Measurements from ENCODE around the gene AKR1B15.
"Not testable (repeated sequence)": the region's sequence is repeated elsewhere in the genome, so short reads cannot be mapped to it uniquely, and the experiment has no call there.

The AKR1B15 gene

DNA sequence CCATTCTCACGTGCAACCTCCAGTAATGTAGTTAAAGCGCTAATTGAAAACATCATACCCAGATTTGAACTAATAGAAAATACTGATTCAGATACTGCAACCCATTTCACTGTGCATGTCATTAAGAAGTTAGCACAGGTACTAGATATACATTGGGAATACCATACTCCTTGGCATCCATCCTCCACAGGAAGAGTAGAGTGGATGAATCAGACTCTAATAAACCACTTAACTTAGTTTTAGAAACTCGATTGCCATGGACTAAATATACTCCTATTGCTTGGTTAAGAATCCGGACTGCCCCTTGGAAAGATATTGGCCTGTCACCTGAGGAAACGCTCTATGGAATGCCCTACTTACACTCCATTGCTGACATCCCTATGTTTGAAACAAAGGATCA is 9.5 kb downstream of the AKR1B15 start:
- WGBS: 78% methylated on average over 5 of the region's 5 CpGs
- no peaks in the 10 kb centered on the region for H3K4me1 ChIP-seq (ENCODE audit: control insufficient read depth, insufficient read depth, low read depth, low read length)
- H3K79me1 ChIP-seq (replicated peaks; ENCODE audit: low read length, poor library complexity, severe bottlenecking): no peaks in the 10 kb centered on the region
- H3K14ac ChIP-seq (ENCODE audit: low read length in 2 of 2): no peak overlapping the region
- no peak overlapping the region for H3K27ac ChIP-seq (ENCODE audit: low read length, poor library complexity, severe bottlenecking)
- H3K18ac ChIP-seq (ENCODE audit: low read depth in 1 of 2, low read length in 2 of 2): no peak overlapping the region
- H3K9ac ChIP-seq (ENCODE audit: low read length): no peak overlapping the region
- H3K4me2 ChIP-seq (ENCODE audit: low read length, poor library complexity, severe bottlenecking): no peak overlapping the region
- no peak overlapping the region for H2BK120ac ChIP-seq (ENCODE audit: low read depth, low read length)
- no peak overlapping the region for H2BK12ac ChIP-seq (ENCODE audit: low read length in 2 of 2)
- H3K27me3 ChIP-seq (ENCODE audit: control insufficient read depth in 1 of 2, insufficient read depth in 1 of 2, low read length in 2 of 2): peaks cover 0 to 25% of the 10 kb centered on the region in 2 experiments
- H2AFZ ChIP-seq (ENCODE audit: low read depth, low read length): no peak overlapping the region
- H3K36me3 ChIP-seq (ENCODE audit: control insufficient read depth in 1 of 2, insufficient read depth in 2 of 2, low read depth in 1 of 2, low read length in 2 of 2): no peaks in the 10 kb centered on the region
- no peak overlapping the region for H4K8ac ChIP-seq (ENCODE audit: low read length)
- H4K91ac ChIP-seq (ENCODE audit: low read length): no peak overlapping the region
- no peaks in the 10 kb centered on the region for H3K9me3 ChIP-seq (ENCODE audit: control insufficient read depth, low read length)
- H3K23ac ChIP-seq (ENCODE audit: low read length in 2 of 2): no peak overlapping the region
- H2BK15ac ChIP-seq (ENCODE audit: low read depth, poor library complexity, severe bottlenecking): no peak overlapping the region
- no peak overlapping the region for H2AK5ac ChIP-seq (ENCODE audit: low read length, severe bottlenecking)
- no peak overlapping the region for H2BK5ac ChIP-seq (ENCODE audit: low read depth, low read length, poor library complexity, severe bottlenecking)
- no peak overlapping the region for H3K4me3 ChIP-seq (ENCODE audit: insufficient read depth in 1 of 2, low read depth in 1 of 2, low read length in 2 of 2)
- no peak for DNase-seq
- no peak overlapping the region for H3K4ac ChIP-seq (ENCODE audit: low read depth in 1 of 2, low read length in 2 of 2)

DNA sequence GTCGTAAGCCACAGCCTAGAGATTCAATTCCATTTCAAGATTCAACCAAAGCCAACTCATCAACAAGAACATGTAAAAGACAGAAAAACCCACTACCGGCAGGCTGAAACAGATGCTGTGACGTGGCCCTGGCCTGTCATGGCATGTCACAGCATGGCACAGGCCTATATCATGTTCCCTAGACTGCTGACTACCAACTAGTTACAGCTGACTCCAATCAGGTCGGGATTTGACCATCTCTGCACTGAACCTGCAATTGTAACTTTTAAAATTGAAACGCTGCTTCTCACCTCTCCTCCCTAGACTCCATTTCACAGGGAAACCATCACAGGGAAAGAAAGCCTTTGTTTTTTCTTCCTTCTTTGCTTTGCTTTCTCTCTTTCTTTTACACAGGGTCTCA is 12.7 kb downstream of the AKR1B15 start:
- not testable (repeated sequence) for H2BK15ac ChIP-seq (ENCODE audit: low read depth, poor library complexity, severe bottlenecking); H2BK12ac ChIP-seq (ENCODE audit: low read length in 2 of 2); H3K4ac ChIP-seq (ENCODE audit: low read depth in 1 of 2, low read length in 2 of 2); H4K8ac ChIP-seq (ENCODE audit: low read length); H2BK5ac ChIP-seq (ENCODE audit: low read depth, low read length, poor library complexity, severe bottlenecking); H3K27ac ChIP-seq (ENCODE audit: low read length, poor library complexity, severe bottlenecking); H3K4me3 ChIP-seq (ENCODE audit: insufficient read depth in 1 of 2, low read depth in 1 of 2, low read length in 2 of 2); H3K4me1 ChIP-seq (ENCODE audit: control insufficient read depth, insufficient read depth, low read depth, low read length); DNase-seq; H3K36me3 ChIP-seq (ENCODE audit: control insufficient read depth in 1 of 2, insufficient read depth in 2 of 2, low read depth in 1 of 2, low read length in 2 of 2); H2AFZ ChIP-seq (ENCODE audit: low read depth, low read length); H3K14ac ChIP-seq (ENCODE audit: low read length in 2 of 2); H3K27me3 ChIP-seq (ENCODE audit: control insufficient read depth in 1 of 2, insufficient read depth in 1 of 2, low read length in 2 of 2); H3K23ac ChIP-seq (ENCODE audit: low read length in 2 of 2); H3K18ac ChIP-seq (ENCODE audit: low read depth in 1 of 2, low read length in 2 of 2); H3K4me2 ChIP-seq (ENCODE audit: low read length, poor library complexity, severe bottlenecking); H4K91ac ChIP-seq (ENCODE audit: low read length); H2BK120ac ChIP-seq (ENCODE audit: low read depth, low read length); H3K79me1 ChIP-seq (replicated peaks; ENCODE audit: low read length, poor library complexity, severe bottlenecking); H2AK5ac ChIP-seq (ENCODE audit: low read length, severe bottlenecking); H3K9ac ChIP-seq (ENCODE audit: low read length)
- 68% methylated on average over 5 of the region's 5 CpGs for WGBS
- H3K9me3 ChIP-seq (ENCODE audit: control insufficient read depth, low read length): peaks cover 13% of the 10 kb centered on the region

DNA sequence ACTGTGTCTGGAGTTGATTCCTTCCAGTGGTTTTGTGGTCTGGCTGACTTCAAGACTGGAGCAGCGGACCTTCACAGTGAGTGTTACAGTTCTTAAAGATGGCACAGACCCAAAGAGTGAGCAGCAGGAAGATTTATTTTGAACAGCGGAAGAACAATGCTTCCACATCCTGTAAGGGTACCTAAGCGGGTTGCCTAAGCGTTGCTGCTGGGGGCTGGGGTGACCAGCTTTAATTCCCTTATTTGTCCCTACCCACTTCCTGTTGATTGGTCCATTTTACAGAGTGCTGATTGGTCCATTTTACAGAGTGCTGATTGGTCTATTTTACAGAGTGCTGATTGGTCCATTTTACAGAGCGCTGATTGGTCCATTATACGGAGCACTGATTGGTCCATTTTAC is 13.2 kb downstream of the AKR1B15 start:
- DNase-seq: peak; percentile 18
- Histone ChIP-seq H3K36me3 (ENCODE audit: control insufficient read depth in 1 of 2, insufficient read depth in 2 of 2, low read depth in 1 of 2, low read length in 2 of 2) (no peaks in the 10 kb centered on the region), H3K18ac (ENCODE audit: low read depth in 1 of 2, low read length in 2 of 2) (no peak overlapping the region), H2AFZ (ENCODE audit: low read depth, low read length) (no peak overlapping the region), H3K4me3 (ENCODE audit: insufficient read depth in 1 of 2, low read depth in 1 of 2, low read length in 2 of 2) (no peak overlapping the region), H3K23ac (ENCODE audit: low read length in 2 of 2) (no peak overlapping the region), H3K79me1 (replicated peaks; ENCODE audit: low read length, poor library complexity, severe bottlenecking) (no peaks in the 10 kb centered on the region), H4K91ac (ENCODE audit: low read length) (no peak overlapping the region), H3K9me3 (ENCODE audit: control insufficient read depth, low read length) (peaks cover 18% of the 10 kb centered on the region), H4K8ac (ENCODE audit: low read length) (no peak overlapping the region), H3K14ac (ENCODE audit: low read length in 2 of 2) (no peak overlapping the region), H2BK12ac (ENCODE audit: low read length in 2 of 2) (no peak overlapping the region), H2BK120ac (ENCODE audit: low read depth, low read length) (no peak overlapping the region), H2BK5ac (ENCODE audit: low read depth, low read length, poor library complexity, severe bottlenecking) (no peak overlapping the region), H2BK15ac (ENCODE audit: low read depth, poor library complexity, severe bottlenecking) (no peak overlapping the region), H3K27me3 (ENCODE audit: control insufficient read depth in 1 of 2, insufficient read depth in 1 of 2, low read length in 2 of 2) (peaks cover 0 to 3% of the 10 kb centered on the region in 2 experiments), H3K9ac (ENCODE audit: low read length) (peak overlapping the region; percentile 62), H3K4me2 (ENCODE audit: low read length, poor library complexity, severe bottlenecking) (no peak overlapping the region), H3K4me1 (ENCODE audit: control insufficient read depth, insufficient read depth, low read depth, low read length) (no peaks in the 10 kb centered on the region), H3K4ac (ENCODE audit: low read depth in 1 of 2, low read length in 2 of 2) (no peak overlapping the region), H2AK5ac (ENCODE audit: low read length, severe bottlenecking) (no peak overlapping the region), H3K27ac (ENCODE audit: low read length, poor library complexity, severe bottlenecking) (no peak overlapping the region)
- 96% methylated on average over 6 of the region's 6 CpGs for WGBS

DNA sequence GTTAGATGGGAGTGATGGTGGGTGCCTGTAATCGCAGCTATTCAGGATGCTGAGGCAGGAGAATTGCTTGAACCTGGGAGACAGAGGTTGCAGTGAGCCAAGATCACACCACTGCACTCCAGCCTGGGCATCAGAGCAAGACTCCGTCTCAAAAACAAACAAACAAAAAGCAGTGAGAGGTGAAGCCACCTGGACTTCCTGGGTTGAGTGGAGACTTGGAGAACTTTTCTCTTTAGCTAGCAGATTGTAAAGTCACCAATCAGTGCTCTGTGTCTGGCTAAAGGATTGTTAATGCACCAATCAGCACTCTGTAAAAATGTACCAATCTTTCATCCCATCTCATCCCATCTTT is 14.5 kb downstream of the AKR1B15 start:
- H2BK12ac ChIP-seq (ENCODE audit: low read length in 2 of 2); H3K23ac ChIP-seq (ENCODE audit: low read length in 2 of 2); H3K79me1 ChIP-seq (replicated peaks; ENCODE audit: low read length, poor library complexity, severe bottlenecking); H2AFZ ChIP-seq (ENCODE audit: low read depth, low read length); DNase-seq; H2BK120ac ChIP-seq (ENCODE audit: low read depth, low read length); H3K27me3 ChIP-seq (ENCODE audit: control insufficient read depth in 1 of 2, insufficient read depth in 1 of 2, low read length in 2 of 2); H3K14ac ChIP-seq (ENCODE audit: low read length in 2 of 2); H3K4me2 ChIP-seq (ENCODE audit: low read length, poor library complexity, severe bottlenecking); H3K4me1 ChIP-seq (ENCODE audit: control insufficient read depth, insufficient read depth, low read depth, low read length); H4K8ac ChIP-seq (ENCODE audit: low read length); H3K36me3 ChIP-seq (ENCODE audit: control insufficient read depth in 1 of 2, insufficient read depth in 2 of 2, low read depth in 1 of 2, low read length in 2 of 2); H3K4ac ChIP-seq (ENCODE audit: low read depth in 1 of 2, low read length in 2 of 2); H2AK5ac ChIP-seq (ENCODE audit: low read length, severe bottlenecking); H3K4me3 ChIP-seq (ENCODE audit: insufficient read depth in 1 of 2, low read depth in 1 of 2, low read length in 2 of 2); H3K18ac ChIP-seq (ENCODE audit: low read depth in 1 of 2, low read length in 2 of 2); H3K27ac ChIP-seq (ENCODE audit: low read length, poor library complexity, severe bottlenecking); H2BK5ac ChIP-seq (ENCODE audit: low read depth, low read length, poor library complexity, severe bottlenecking); H2BK15ac ChIP-seq (ENCODE audit: low read depth, poor library complexity, severe bottlenecking); H4K91ac ChIP-seq (ENCODE audit: low read length): not testable (repeated sequence)
- Histone ChIP-seq H3K9ac (ENCODE audit: low read length) (peak overlapping the region; percentile 42), H3K9me3 (ENCODE audit: control insufficient read depth, low read length) (peaks cover 28% of the 10 kb centered on the region)
- WGBS: 83% methylated on average over 2 of the region's 2 CpGs
